NCI-H2196 (cell line): Measurements from ENCODE around the gene ZNF555.
"Not testable (repeated sequence)": the region's sequence is repeated elsewhere in the genome, so short reads cannot be mapped to it uniquely, and the experiment has no call there.

Source experiments
- DNase-seq: peaks from one replicate; lab custom pipeline; 2025; ENCODE audit not compliant: unreplicated experiment; lab: John Stamatoyannopoulos, UW

Gene ZNF555

DNA sequence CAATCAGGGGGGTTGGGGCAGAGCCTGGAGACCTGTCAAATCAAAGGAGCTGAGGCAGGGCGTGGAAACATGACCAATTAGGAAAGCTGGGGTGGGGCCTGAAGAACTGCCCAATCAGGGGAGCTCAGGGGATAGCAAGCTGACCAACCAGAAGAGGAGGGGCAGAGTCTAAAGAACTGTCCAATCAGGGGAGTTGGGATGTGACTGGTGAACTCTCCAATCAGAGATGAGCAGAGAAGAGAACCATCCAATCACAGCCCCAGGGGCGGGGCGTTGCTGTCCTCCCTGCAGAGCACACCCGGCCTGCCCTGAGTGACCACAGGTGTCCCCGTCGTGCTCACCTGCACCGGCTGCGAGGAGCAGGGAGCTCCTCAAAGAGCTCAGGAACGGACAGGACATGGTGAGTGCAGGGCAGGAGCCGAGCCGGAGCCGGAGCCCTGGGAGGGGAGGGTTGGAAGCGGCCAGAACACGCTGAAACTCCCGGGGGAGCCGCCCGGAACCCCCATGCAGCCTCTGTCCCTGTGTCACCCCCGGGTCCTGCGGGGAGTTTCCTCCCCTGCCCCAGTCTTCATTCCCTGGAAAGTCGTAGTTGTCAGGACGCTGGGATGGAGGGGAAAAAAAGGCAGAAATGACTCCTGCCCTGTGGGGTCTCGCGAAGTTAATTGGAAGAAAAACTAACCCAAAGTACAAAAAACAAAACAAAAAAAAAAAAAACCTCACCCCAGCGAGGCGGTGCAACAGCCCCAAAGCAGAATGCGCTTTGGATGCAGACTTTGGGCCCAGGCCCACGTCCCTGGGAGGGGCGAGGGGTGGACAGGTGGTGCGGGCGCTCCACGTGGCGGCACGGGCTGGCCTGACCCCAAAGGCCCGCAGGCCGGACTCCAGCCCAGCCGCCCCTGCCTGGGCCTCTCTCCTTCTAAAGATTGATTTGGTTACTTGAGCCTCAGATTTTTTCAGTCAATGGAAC, 26.0 kb downstream of the ZNF555 start, which contains the start of gene ZNF556:
Gene ZNF556, plus strand, starts transcription at position 311 of the 967 bp plus-strand sequence. Its CDS starts 87 bp downstream, at position 398.
- DNase-seq, result peak; percentile 92

DNA sequence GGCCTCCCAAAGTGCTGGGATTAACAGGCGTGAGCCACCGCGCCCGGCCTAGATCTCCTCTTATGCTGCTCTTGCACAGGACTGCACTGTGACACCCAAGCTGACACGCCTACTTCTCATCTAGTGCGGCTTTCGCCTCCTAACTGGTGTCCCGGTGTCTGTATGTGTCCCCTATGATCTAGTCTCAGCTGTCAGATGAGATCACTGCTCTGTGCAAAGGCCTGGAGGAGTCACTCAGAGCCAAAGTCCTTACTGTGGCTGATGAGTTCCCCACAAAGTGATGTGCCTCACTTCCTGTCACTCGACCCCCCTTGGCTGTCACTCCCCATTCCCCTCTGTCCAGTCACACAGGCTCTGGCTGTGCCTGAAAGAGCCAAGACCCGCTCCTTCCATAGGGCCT, 28.3 kb downstream of the ZNF555 start:
- DNase-seq, result no peak

DNA sequence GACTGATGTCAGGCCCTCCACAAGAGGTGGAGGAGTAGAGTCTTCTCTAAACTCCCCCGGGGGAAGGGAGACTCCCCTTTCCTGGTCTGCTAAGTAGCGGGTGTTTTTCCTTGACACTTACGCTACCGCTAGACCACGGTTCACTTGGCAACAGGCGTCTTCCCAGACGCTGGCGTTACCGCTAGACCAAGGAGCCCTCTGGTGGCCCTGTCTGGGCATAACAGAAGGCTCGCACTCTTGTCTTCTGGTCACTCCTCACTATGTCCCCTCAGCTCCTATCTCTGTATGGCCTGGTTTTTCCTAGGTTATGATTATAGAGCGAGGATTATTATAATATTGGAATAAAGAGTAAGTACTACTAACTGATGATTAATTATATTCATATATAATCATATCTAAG, 30.9 kb downstream of the ZNF555 start:
- DNase-seq, result not testable (repeated sequence)

- no peak for DNase-seq
Observed at GRCh38 chr19:2877398-2878331, 36.4 kb downstream of the ZNF555 start.

DNA sequence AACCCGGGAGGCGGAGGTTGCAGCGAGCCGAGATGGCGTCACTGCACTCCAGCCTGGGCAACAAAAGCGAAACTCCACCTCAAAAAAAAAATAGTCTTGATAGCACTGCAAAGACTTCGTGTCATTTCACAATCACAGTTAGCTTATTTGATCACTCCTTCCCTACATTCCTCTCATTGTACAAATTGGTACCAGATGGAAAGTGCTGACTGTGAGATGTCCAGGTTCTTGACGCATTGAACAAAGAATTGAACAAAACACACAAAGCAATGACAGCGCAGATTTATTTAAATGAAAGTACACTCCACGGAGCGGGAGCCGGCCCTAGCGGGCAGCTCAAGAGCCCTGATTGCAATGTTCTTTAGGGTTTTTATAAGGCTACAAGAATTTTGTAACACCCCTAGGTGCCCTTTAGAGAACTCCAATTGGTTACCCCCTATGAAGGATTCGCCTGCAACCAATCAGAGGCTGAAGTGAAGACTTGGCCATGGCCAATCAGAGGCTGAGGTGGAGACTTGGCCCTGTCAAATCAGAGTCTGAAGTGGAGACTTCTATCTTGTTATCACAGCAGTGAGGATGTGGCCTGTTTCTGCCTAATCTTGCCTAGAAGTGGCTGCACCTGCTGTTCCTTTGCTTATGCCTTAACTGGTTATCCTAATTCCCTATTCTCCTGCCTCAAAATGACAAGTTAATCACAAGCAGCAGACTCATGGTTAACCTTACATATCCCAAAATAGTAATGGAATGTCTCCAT, 42.6 kb downstream of the ZNF555 start:
- no peak for DNase-seq

GRCh38 chr19:2885736-2886135, 44.5 kb downstream of the ZNF555 start:
- DNase-seq, result no peak

- peak; percentile 71 for DNase-seq
Observed at GRCh38 chr19:2887391-2887914, 46.2 kb downstream of the ZNF555 start.

GRCh38 chr19:2888731-2889224, 47.5 kb downstream of the ZNF555 start:
- peak; percentile 79 for DNase-seq

DNA sequence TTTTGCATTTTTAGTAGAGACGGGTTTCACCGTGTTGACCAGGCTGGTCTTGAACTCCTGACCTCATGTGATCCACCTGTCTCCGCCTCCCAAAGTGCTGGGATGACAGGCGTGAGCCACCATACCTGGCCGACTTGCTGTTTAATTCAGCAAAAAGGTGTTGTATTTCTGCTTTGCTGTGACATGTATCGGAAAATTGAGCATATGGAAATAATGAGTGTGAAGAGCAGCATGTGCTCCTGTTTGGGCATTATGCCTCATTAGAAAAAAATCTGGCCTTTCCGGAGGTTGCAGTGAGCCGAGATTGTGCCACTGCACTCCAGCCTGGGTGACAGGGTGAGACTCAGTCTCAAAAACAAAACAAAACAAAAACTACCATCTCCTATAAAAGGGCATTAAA, 49.3 kb downstream of the ZNF555 start:
- not testable (repeated sequence) for DNase-seq

DNA sequence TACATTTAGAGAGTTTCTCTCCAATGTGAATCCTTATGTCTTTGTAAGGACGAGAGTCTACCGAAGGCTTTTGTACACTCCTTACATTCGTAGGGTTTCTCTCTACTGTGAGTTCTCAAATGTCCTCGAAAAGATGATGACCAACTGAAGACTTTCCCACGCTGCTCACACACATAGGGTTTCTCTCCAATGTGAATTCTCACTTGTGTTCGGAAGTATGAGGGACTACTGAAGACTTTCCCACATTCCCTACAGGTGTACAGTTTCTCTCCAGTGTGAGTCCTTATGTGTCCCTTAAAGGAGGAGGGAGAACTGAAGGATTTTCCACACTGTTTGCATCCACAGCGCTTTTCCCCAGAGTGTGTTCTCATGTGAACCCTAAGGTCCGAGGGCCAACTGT, 55.4 kb downstream of the ZNF555 start:
- no peak for DNase-seq

GRCh38 chr19:2900296-2901252, 59.3 kb downstream of the ZNF555 start, which contains the start of gene ZNF57:
TSS of gene ZNF57 (plus strand) at chr19:2900928. CDS start at chr19:2901046, 118 bp downstream.
- DNase-seq, result peak; percentile 99

- no peak for DNase-seq
Observed at GRCh38 chr19:2902590-2903218, 61.4 kb downstream of the ZNF555 start.

DNA sequence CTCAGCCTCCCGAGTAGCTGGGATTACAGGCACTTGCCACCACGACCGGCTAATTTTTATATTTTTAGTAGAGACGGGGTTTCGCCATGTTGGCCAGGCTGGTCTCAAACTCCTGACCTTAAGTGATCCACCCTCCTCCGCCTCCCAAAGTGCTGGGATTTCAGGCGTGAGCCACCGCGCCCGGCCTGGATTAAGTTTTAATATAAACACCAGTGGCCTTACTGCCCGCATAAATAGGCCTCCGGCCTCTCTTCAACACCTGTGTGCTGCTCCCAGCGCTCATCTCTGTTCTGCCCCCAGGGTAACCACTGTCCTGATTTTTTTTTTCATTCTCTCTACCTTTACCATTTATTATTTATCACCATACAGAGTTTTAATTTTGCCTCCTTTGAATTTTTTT, 62.1 kb downstream of the ZNF555 start:
- DNase-seq, result not testable (repeated sequence)

GRCh38 chr19:2905918-2906519, 64.7 kb downstream of the ZNF555 start:
- no peak for DNase-seq

- no peak for DNase-seq
Observed at GRCh38 chr19:2906631-2907195, 65.4 kb downstream of the ZNF555 start.
